ENCODE measurements around the gene LRRFIP1.
"Not testable (repeated sequence)": the region's sequence is repeated elsewhere in the genome, so short reads cannot be mapped to it uniquely, and the experiment has no call there.

The LRRFIP1 gene

GRCh38 chr2:237666606-237667005 is 39.2 kb downstream of the LRRFIP1 start:
- no peak for DNase-seq

GRCh38 chr2:237667050-237667576 is 39.7 kb downstream of the LRRFIP1 start:
- DNase-seq: not testable (repeated sequence)

GRCh38 chr2:237667893-237668292 is 40.5 kb downstream of the LRRFIP1 start:
- no peak for DNase-seq

- DNase-seq: no peak
These were observed 41.1 kb downstream of the LRRFIP1 start for GRCh38 chr2:237668440-237668839.

GRCh38 chr2:237669283-237669627 is 41.9 kb downstream of the LRRFIP1 start:
- DNase-seq: no peak

- no peak for DNase-seq
These were observed 42.4 kb downstream of the LRRFIP1 start for GRCh38 chr2:237669628-237670392.

- DNase-seq: no peak
These were observed 43.3 kb downstream of the LRRFIP1 start for GRCh38 chr2:237670641-237671040.

GRCh38 chr2:237671466-237672138 is 44.2 kb downstream of the LRRFIP1 start:
- no peak for DNase-seq

- no peak for DNase-seq
These were observed 45.3 kb downstream of the LRRFIP1 start for GRCh38 chr2:237672731-237673129.

- DNase-seq: peak; percentile 94
These were observed 46.0 kb downstream of the LRRFIP1 start for GRCh38 chr2:237673130-237674001.

- peak; percentile 95 for DNase-seq
These were observed 47.4 kb downstream of the LRRFIP1 start for GRCh38 chr2:237674731-237675276.

GRCh38 chr2:237675316-237675715 is 47.9 kb downstream of the LRRFIP1 start:
- no peak for DNase-seq

GRCh38 chr2:237680702-237681478 is 53.5 kb downstream of the LRRFIP1 start:
- DNase-seq: no peak

- no peak for DNase-seq
These were observed 54.8 kb downstream of the LRRFIP1 start for GRCh38 chr2:237682151-237682550.

GRCh38 chr2:237682856-237683670 is 55.7 kb downstream of the LRRFIP1 start:
- no peak for DNase-seq

- DNase-seq: peak; percentile 19
These were observed 58.0 kb downstream of the LRRFIP1 start for GRCh38 chr2:237685408-237685807.

- DNase-seq: peak; percentile 61
These were observed 59.3 kb downstream of the LRRFIP1 start for GRCh38 chr2:237686659-237687136.

- peak; percentile 11 for DNase-seq
These were observed 60.7 kb downstream of the LRRFIP1 start for GRCh38 chr2:237688081-237688480.

GRCh38 chr2:237688541-237688940 is 61.2 kb downstream of the LRRFIP1 start:
- DNase-seq: not testable (repeated sequence)

- peak; percentile 67 for DNase-seq
These were observed 62.1 kb downstream of the LRRFIP1 start for GRCh38 chr2:237689336-237690131.

Data from hematopoietic multipotent progenitor cell treated with erythropoietin and hydrocortisone succinate and interleukin-3 and kit ligand, for 4 days (in vitro differentiated cells).